ENCODE measurements around the gene HIBADH.

The HIBADH gene

GRCh38 chr7:27634671-27635493 is 27.8 kb downstream of the HIBADH start:
- no peak for DNase-seq

GRCh38 chr7:27633062-27633461 is 29.6 kb downstream of the HIBADH start:
- no peak for DNase-seq

- no peak for DNase-seq
Measured at GRCh38 chr7:27631391-27631790, 31.3 kb downstream of the HIBADH start.

- DNase-seq: no peak
Measured at GRCh38 chr7:27627146-27627545, 35.5 kb downstream of the HIBADH start.

- DNase-seq: no peak
Measured at GRCh38 chr7:27619492-27619891, 43.2 kb downstream of the HIBADH start.

GRCh38 chr7:27617651-27618381 is 44.9 kb downstream of the HIBADH start:
- DNase-seq: no peak

GRCh38 chr7:27616914-27617548 is 45.7 kb downstream of the HIBADH start:
- no peak for DNase-seq

- DNase-seq: no peak
Measured at GRCh38 chr7:27616186-27616491, 46.5 kb downstream of the HIBADH start.

GRCh38 chr7:27615420-27616185 is 47.1 kb downstream of the HIBADH start:
- DNase-seq: no peak

- no peak for DNase-seq
Measured at GRCh38 chr7:27614095-27614494, 48.6 kb downstream of the HIBADH start.

GRCh38 chr7:27611059-27611458 is 51.6 kb downstream of the HIBADH start:
- no peak for DNase-seq

- DNase-seq: no peak
Measured at GRCh38 chr7:27608776-27609495, 53.7 kb downstream of the HIBADH start.

- no peak for DNase-seq
Measured at GRCh38 chr7:27607210-27607606, 55.5 kb downstream of the HIBADH start.

- no peak for DNase-seq
Measured at GRCh38 chr7:27606270-27607209, 56.1 kb downstream of the HIBADH start.

GRCh38 chr7:27605689-27606269 is 56.9 kb downstream of the HIBADH start:
- no peak for DNase-seq

GRCh38 chr7:27605283-27605682 is 57.4 kb downstream of the HIBADH start:
- DNase-seq: no peak

- no peak for DNase-seq
Measured at GRCh38 chr7:27603813-27604212, 58.9 kb downstream of the HIBADH start.

GRCh38 chr7:27602766-27603165 is 59.9 kb downstream of the HIBADH start:
- no peak for DNase-seq

- no peak for DNase-seq
Measured at GRCh38 chr7:27601217-27601616, 61.5 kb downstream of the HIBADH start.

- DNase-seq: no peak
Measured at GRCh38 chr7:27600247-27600646, 62.4 kb downstream of the HIBADH start.

GRCh38 chr7:27595009-27595408 is 67.7 kb downstream of the HIBADH start:
- no peak for DNase-seq

Measured in CD4-positive, alpha-beta T cell treated with Interleukin-17A for 1 hour (primary cell).